Ramos (cell line): ENCODE measurements around the gene WDPCP.
"Not testable (repeated sequence)": the region's sequence is repeated elsewhere in the genome, so short reads cannot be mapped to it uniquely, and the experiment has no call there.

Experiments
- in situ Hi-C: fragments of 300-500 bp; cut with MboI; formaldehyde crosslinking; loops from one replicate; pipeline ENCODE4 v1.14.3; 2022; ENCODE audit warnings: low sequenced_read_pairs; ENCODE audit not compliant: unreplicated experiment

WDPCP gene

DNA sequence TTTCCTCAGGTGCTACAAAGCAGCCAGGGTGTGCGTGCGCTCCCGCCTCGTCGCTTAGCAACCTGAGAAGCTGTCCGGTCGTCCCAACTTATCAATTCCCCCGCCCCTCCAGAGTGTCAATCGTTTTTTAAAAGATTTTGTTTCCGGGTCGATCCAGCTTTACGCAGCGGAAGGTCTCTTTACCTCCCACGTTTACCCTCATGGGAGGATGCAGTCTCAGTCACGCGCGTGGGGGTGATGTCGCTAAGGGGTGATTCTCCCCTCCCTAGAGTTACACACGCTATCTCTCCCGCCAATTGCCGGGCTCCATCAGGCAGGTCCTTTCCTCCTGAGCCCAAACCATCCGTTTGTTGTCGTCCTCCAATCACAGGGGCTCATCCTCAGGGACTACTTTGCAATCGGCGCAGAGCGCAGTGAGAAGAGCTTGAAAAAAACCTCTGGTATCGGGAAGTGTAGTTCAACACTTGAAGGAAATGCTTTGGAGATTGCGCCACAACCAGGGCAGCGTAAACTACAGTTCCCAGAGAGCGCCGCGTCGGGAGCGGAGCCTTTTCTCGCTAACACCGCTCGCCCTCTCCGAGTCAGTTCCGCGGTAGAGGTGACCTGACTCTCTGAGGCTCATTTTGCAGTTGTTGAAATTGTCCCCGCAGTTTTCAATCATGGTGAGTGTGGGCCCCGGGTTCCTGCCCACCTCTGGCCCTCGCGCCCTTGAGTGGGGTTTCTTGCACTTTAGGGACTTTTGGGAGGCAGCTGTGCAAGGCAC is at the start of gene WDPCP, which contains the start of gene MDH1:
WDPCP (minus strand) TSS at position 93 of the 763 bp plus-strand sequence. CDS start 206 bp downstream, outside the sequence.
MDH1 (plus strand) TSS at position 579 of the 763 bp plus-strand sequence; CDS start at position 660, 81 bp downstream.
- in situ Hi-C loops = no loop called here

- in situ Hi-C loops = no loop called here
Measured at GRCh38 chr2:63632382-63632781, 44.1 kb upstream of the WDPCP start.

GRCh38 chr2:63631501-63631900 is 43.2 kb upstream of the WDPCP start:
- in situ Hi-C loops = no loop called here

GRCh38 chr2:63628403-63628942 is 40.2 kb upstream of the WDPCP start:
- in situ Hi-C loops = no loop called here

DNA sequence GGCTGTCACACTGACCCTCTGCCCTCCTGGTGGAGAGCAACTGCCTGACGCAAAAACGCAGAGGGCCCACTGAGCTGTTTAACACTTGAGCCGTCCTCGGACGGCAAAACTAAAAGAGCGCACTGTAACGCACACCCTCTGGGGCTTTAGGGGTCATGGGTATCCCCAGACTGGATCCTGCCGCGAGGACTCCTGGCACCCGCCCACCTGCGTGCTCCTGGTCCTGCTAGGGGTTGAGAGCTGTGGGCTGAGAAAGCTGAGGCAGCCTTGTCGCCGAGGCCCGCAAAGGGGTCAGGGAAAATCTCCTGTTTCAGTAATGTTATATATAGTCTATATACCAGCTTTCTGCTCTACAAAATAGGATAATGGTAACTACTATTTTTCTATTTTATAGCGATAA is 39.6 kb upstream of the WDPCP start:
- in situ Hi-C loops = no loop called here

GRCh38 chr2:63623763-63624162 is 35.5 kb upstream of the WDPCP start:
- in situ Hi-C loops = not testable (repeated sequence)

GRCh38 chr2:63622751-63623150 is 34.5 kb upstream of the WDPCP start:
- in situ Hi-C loops = no loop called here

DNA sequence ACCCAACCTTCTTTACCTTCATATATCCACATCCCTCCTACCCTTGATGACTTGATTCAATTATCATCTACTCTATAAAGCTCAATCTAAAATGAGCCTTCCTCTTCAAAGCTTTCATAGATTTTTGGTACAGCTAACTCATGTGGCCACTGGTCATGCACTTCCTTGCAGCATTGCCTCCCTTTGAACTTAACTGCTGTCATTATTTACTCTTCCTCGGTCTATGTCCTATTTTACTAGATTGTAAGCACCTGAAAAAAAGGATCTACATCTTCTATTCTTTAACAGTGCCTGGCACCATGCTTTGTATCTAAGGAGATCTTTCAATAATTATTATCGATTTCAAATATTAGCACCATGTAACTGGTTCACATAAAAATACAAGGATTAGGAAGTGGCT is 31.1 kb upstream of the WDPCP start:
- in situ Hi-C loops = no loop called here

GRCh38 chr2:63617366-63617765 is 29.1 kb upstream of the WDPCP start:
- in situ Hi-C loops = no loop called here

GRCh38 chr2:63614983-63615945 is 27.0 kb upstream of the WDPCP start:
- in situ Hi-C loops = no loop called here

- in situ Hi-C loops = no loop called here
Measured at GRCh38 chr2:63614448-63614968, 26.2 kb upstream of the WDPCP start.

- in situ Hi-C loops = no loop called here
Measured at GRCh38 chr2:63613391-63613901, 25.2 kb upstream of the WDPCP start.

DNA sequence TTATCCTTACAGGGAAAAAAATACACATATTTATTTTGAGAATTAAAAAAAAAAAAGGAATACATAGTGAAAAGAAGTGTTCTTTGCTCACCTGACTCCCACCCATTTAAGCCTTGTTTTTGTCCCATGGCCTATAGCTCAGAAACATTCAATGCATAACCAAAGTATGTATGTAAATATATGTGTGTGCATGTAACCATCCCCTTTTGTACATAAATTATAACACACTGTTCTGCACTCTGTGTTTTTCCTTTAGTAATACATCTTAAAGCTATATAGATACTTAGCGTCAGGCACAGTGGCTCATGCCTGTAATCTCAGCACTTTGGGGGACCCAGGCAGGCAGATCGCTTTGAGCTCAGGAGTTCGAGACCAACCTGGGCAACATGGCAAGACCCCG is 22.2 kb upstream of the WDPCP start:
- in situ Hi-C loops = no loop called here

DNA sequence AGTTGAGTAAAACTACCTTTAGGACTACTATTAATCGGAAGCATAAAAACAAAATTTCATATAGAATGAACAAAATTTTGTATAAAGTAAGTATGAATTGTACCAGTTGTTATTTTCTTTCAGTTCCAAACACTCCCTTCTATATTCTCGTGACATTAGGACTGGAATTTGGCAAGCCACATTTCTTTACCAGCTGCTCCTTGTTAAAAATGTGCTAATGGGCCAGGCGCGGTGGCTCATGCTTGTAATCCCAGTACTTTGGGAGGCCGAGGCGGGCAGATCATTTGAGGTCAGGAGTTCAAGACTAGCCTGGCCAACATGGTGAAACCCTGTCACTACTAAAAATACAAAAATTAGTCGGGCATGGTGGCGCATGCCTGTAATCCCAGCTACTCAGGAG is 20.6 kb upstream of the WDPCP start:
- in situ Hi-C loops = not testable (repeated sequence)

- in situ Hi-C loops = no loop called here
Measured at GRCh38 chr2:63604666-63605065, 16.4 kb upstream of the WDPCP start.

DNA sequence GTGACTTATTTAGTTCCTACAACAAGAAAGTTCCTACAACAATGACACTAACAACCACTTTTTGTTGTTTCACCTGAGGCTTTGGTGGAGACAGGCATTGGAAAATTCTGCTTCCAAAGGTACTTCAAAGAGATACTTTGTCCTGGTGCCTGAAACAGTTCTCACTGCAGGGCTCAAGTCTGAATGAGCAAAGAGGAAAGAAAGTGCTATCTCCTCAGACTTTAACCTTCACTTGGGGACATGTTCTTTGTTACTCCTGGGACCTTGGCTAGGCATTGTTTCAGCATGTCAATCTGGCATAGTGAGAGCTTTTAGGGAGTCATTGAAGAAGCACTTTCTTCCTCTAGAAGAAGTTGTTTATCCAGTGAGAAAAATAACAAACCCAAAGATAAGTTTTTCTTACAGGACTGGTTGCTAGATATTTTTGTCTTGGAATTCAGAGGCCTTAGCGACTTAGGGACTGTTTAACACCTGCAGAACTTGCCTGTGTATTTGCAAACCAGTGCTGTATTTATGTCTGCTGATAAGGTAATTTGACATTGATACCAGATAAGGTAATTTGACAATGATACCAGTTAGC is 12.7 kb upstream of the WDPCP start:
- in situ Hi-C loops = no loop called here

DNA sequence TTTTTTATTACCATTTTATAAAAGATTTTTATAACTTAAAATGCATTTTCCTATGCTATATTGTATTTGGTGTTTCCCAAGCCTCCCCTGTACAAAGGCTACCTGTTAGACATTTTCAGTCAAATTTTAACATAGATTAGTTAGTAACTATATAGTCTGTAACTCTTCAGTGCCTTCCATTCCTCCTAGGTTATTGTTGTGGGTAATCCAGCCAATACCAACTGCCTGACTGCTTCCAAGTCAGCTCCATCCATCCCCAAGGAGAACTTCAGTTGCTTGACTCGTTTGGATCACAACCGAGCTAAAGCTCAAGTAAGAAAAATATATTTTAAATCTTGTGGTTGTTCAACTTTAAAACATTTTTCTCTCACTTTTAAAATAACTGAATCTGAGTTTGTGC is 10.7 kb upstream of the WDPCP start:
- in situ Hi-C loops = no loop called here

DNA sequence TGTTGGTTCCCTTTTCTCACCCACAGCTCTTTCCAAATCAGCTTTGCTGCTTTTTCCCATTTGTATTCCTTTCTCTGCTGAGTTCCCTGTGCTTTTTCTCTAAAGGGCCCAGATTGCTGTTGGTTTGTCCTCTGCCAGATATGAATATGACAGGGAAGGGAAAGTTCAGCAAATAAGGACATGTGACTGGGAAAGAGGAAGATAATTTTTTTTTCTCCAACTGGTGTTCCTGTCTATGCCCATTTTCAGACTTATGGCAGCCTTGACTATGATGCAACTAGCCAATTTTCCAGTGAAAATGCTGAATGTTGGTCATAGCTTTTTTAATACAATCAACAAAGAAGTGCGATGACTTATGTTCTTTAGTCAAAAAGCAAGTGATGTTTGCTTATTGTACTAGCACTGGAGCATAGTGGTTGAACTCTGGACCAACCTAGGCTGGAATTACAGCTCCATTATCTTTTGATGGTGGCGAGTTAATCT is 8.2 kb upstream of the WDPCP start:
- in situ Hi-C loops = no loop called here

GRCh38 chr2:63594660-63595059 is 6.4 kb upstream of the WDPCP start:
- in situ Hi-C loops = no loop called here
